ENCODE measurements around the gene DMBX1.

DNA sequence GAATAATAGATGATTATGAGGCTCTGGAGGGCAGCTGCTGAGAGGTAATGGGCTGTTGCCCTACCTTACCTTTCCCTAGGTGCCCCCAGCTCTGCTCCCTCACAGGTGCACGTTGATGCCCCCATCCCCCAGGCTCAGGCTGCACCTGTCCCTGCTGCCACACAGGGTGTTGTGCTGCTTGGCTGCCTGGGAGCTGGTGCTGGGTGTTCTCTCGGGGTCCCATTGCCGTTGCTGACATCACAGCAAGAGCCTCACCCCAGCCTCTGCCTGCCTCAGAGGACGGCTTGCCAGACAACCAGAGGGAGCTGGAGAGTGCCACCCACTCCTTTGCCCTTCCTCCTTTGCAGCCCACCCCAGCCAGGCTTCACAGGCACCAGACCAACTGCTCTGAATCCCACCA is 31.4 kb upstream of the DMBX1 start:
- TF ChIP-seq POLR2AphosphoS5 (IDR thresholded peaks at IDR 0.05) = no peak
- no peak for TF ChIP-seq POLR2A (IDR thresholded peaks at IDR 0.05)
